Measurements from ENCODE around the gene HMG20A. TPM values are rescaled to one million over a fixed set of nuclear protein-coding genes. Genes with fewer than 3 reads are reported as not detected.

HMG20A gene
- total RNA-seq, 1 donor from 2014 or later = 46.5 TPM

DNA sequence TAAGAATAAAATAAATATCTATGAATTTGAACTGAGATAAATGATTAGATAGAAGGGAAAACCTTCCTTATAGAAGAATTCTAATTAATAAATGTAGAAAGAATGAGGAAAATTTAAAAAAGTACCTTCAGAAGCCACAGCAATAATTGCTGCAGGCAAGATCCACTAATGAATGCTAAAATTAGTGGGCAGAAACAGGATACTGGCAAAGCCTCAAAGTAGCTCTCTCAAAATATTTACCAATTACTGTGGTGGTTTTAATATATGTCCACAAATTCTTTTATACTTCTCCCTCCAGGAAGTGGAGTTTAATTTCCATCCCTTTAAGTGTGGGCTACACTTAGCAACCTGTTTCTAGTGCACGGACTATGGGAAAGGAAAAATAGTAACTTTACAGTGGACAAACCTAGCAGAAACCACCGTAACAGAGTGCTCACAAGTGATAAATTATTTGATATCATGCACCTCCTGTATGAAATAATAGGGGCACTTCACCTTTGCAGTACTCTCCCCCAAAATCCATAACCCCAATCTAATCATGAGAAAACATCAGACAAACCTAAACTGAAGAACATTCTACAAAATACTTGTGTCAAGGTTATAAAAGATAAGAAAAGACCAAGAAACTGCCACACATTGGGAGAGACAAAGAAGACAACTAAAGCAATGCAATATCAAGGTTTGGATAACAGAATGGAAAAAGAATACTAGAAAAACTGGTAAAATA is 7.6 kb upstream of the HMG20A start:
- DNase-seq (ENCODE audit: low spot score) = no peak
- H3K27ac Mint-ChIP-seq = no peak overlapping the region
- peaks cover 38% of the 10 kb centered on the region for H3K4me1 Mint-ChIP-seq (ENCODE audit: low read depth)
- H3K4me3 Mint-ChIP-seq = no peak overlapping the region
- intact Hi-C loops (cut with micrococcal nuclease) = no loop called here
- peaks cover 9% of the 10 kb centered on the region for H3K36me3 Mint-ChIP-seq (ENCODE audit: low read depth)
- no peaks in the 10 kb centered on the region for H3K9me3 Mint-ChIP-seq
- H3K27me3 Mint-ChIP-seq (ENCODE audit: insufficient read depth) = peaks cover 2% of the 10 kb centered on the region

DNA sequence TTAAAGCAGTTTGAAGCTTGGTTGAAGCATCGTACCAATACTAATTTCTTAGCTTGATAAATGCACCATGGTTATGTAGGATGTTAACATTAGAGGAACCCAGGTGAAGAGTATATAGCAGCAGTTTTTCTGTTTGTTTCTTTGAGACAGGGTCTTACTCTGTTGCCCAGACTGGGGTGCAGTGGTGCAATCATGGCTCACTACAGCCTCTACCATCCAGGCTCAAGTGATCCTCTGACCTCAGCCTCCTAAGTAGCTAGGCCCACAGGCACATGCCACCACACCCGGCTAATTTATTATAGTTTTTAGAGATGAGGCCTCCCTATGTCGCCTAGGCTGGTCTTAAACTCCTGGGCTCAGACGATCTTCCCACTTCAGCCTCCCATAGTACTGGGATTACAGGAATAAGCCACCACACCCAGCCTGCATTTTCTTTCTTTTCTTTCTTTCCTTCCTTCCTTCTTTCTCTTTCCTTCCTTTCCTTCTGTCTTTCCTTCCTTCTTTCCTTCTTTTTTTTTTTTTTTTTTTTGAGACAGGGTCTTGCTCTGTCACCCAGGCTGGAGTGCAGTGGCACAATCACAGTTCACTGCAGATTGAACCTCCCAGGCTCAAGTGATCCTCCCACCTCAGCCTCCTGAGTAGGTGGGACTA is 6.9 kb upstream of the HMG20A start:
- Mint-ChIP-seq H3K9me3 (no peaks in the 10 kb centered on the region), H3K27ac (no peak overlapping the region), H3K27me3 (ENCODE audit: insufficient read depth) (peaks cover 2% of the 10 kb centered on the region), H3K36me3 (ENCODE audit: low read depth) (peaks cover 15% of the 10 kb centered on the region), H3K4me3 (no peak overlapping the region), H3K4me1 (ENCODE audit: low read depth) (peaks cover 45% of the 10 kb centered on the region)
- intact Hi-C loops (cut with micrococcal nuclease) = no loop called here
- no peak for DNase-seq (ENCODE audit: low spot score)

DNA sequence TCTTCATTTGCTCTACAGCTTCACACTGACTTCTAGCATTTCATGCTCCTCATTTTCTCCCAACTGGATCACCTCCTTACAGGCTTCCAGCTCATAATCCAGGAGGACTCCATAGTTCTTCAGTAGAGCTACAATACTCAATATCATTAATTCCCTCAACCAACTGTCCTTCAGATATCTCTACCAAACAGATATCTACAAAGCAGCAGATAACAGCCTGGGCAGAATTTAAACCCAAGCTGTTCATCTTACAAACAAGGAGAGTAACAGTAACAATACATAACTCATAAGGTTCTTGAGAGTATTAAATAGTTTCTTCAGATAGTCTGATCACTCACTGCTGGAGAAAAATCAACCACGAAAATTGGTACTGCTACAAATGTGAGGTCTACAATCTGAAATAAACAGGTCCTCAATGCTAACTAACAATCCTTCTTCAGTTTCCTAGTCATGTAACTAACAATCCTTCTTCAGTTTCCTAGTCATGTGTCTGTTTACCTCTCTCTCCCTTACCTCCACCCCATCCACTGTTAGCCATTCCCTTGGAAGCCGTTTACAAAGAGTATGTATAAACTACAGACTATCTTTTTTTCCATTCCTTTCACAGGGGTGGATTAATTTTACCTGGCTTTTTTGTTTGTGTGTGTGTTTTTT is 5.8 kb upstream of the HMG20A start:
- Mint-ChIP-seq H3K36me3 (ENCODE audit: low read depth) (peaks cover 15% of the 10 kb centered on the region), H3K4me1 (ENCODE audit: low read depth) (peaks cover 39% of the 10 kb centered on the region), H3K4me3 (no peak overlapping the region), H3K27ac (no peak overlapping the region), H3K27me3 (ENCODE audit: insufficient read depth) (peaks cover 4% of the 10 kb centered on the region), H3K9me3 (no peaks in the 10 kb centered on the region)
- DNase-seq (ENCODE audit: low spot score) = no peak
- intact Hi-C loops (cut with micrococcal nuclease) = no loop called here

DNA sequence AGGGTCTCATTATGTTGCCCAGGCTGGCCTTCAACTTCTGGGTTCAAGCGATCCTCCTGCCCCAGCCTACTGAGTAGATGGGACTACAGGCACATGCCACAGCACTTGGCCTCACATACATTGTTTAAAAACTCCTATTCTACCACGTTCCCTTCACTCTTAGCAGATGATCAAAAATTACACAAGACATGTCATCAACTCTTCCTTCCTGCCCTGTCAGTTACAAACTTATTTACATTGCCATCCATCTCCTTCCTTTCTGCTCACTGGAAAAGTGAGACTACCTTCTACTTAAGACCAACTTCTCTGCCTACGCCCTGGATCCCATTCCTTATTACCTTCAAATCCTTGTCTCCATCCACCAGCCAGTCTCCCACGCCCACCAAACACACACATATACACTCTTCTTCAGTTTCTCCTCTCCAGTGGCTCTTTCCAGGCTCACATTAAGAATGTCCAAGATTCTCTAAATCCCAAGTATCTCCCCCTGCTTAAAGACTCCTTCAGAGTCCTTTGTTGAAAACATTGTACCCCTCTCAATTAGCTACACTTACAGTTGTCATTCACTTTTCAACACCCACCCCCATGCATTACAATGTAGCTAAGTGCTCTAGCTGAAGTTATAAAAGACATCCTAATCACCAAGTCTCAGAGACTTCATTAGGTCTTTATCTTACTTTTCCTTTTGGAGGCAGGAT is 5.1 kb upstream of the HMG20A start:
- no peak for DNase-seq (ENCODE audit: low spot score)
- H3K4me1 Mint-ChIP-seq (ENCODE audit: low read depth) = peaks cover 34% of the 10 kb centered on the region
- H3K36me3 Mint-ChIP-seq (ENCODE audit: low read depth) = peaks cover 15% of the 10 kb centered on the region
- H3K4me3 Mint-ChIP-seq = no peak overlapping the region
- peaks cover 4% of the 10 kb centered on the region for H3K27me3 Mint-ChIP-seq (ENCODE audit: insufficient read depth)
- intact Hi-C loops (cut with micrococcal nuclease) = no loop called here
- no peak overlapping the region for H3K27ac Mint-ChIP-seq
- H3K9me3 Mint-ChIP-seq = no peaks in the 10 kb centered on the region

DNA sequence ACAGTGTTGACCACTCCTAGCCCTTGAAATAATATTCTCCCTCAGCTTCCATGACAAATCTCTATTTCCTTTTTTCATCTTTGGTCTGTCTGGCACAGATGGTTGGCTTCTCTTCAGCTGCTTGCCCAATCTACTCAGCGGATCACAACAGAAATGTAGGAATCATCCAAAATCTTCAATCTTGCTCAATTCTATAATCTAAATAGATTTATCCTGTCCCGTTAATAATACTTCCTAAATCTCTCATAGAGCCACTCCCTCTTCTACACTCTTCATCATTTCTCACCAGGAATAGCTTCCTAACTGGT is 4.6 kb upstream of the HMG20A start:
- DNase-seq (ENCODE audit: low spot score) = no peak
- H3K4me1 Mint-ChIP-seq (ENCODE audit: low read depth) = peaks cover 34% of the 10 kb centered on the region
- peaks cover 4% of the 10 kb centered on the region for H3K27me3 Mint-ChIP-seq (ENCODE audit: insufficient read depth)
- intact Hi-C loops (cut with micrococcal nuclease) = no loop called here
- no peak overlapping the region for H3K27ac Mint-ChIP-seq
- peaks cover 15% of the 10 kb centered on the region for H3K36me3 Mint-ChIP-seq (ENCODE audit: low read depth)
- no peak overlapping the region for H3K4me3 Mint-ChIP-seq
- no peaks in the 10 kb centered on the region for H3K9me3 Mint-ChIP-seq

DNA sequence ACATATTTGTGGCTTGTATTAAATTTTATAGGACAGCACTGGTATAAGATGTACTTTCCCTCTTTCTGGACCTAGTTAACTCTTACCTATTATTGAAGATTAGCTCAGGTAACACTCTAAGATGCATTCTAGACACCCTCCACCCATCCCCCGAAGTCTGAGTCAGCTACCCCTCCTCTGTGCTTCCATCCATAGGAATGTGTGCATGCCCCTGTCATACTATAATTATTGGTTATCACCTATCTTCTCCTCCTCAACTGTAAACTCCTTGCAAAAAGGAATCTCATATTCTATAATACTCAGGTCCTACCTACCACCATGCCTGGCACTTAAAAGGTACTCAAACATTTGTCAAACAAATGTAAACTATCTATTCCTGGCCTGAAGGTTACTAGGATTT is 3.7 kb upstream of the HMG20A start:
- H3K4me3 Mint-ChIP-seq = no peak overlapping the region
- peaks cover 14% of the 10 kb centered on the region for H3K36me3 Mint-ChIP-seq (ENCODE audit: low read depth)
- H3K27ac Mint-ChIP-seq = no peak overlapping the region
- intact Hi-C loops (cut with micrococcal nuclease) = no loop called here
- H3K9me3 Mint-ChIP-seq = no peaks in the 10 kb centered on the region
- no peak for DNase-seq (ENCODE audit: low spot score)
- peaks cover 42% of the 10 kb centered on the region for H3K4me1 Mint-ChIP-seq (ENCODE audit: low read depth)
- peaks cover 4% of the 10 kb centered on the region for H3K27me3 Mint-ChIP-seq (ENCODE audit: insufficient read depth)

DNA sequence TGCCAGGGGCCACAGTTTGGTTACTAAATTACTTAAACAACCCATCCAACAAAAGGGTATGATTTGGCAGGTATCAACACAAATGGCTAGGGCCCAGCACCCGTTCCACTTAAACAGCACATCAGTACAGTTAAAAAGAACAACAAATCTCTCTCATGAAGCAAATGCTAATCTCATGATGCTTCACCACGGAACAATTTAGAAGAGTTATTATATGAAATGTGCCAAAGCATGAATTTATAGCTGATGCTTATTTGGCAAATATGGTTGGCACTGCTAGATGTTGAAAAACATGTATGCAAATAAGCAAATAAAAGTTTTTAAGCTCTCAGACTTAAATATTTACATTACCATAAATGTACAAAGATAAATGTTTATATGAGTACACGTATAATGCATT is 3.1 kb upstream of the HMG20A start:
- peaks cover 4% of the 10 kb centered on the region for H3K27me3 Mint-ChIP-seq (ENCODE audit: insufficient read depth)
- intact Hi-C loops (cut with micrococcal nuclease) = no loop called here
- DNase-seq (ENCODE audit: low spot score) = no peak
- H3K4me1 Mint-ChIP-seq (ENCODE audit: low read depth) = peaks cover 42% of the 10 kb centered on the region
- H3K36me3 Mint-ChIP-seq (ENCODE audit: low read depth) = peaks cover 12% of the 10 kb centered on the region
- peak overlapping the region; percentile 8 for H3K4me3 Mint-ChIP-seq
- no peaks in the 10 kb centered on the region for H3K9me3 Mint-ChIP-seq
- H3K27ac Mint-ChIP-seq = no peak overlapping the region

DNA sequence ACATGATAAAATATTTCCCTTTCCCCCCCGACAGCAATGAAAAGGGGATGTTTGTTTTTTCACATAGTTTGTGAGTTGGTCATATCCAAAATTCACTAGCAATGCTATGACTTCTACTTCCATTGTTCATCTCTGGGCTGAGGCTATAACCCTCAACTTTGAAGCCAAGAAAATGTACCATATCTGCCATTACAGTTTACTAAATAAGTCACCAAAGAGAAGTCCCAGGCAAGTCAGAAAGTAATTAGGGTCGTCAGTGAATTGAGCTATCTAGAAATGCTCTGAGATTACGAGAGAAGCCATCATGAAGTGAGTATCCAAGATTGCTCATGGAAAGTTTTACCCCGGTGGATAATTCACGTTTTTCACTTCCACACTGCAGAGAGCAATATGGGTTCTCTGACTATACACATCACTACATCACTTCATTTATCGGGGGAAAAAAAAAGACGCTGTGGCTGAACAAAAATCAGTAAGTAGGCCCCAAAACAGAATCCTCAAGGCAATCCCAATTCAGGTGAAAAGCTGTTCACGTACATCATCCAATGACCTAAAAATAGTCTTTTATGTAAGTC is 2.2 kb upstream of the HMG20A start:
- H3K4me3 Mint-ChIP-seq = peak overlapping the region; percentile 97
- peaks cover 45% of the 10 kb centered on the region for H3K4me1 Mint-ChIP-seq (ENCODE audit: low read depth)
- DNase-seq (ENCODE audit: low spot score) = no peak
- no peaks in the 10 kb centered on the region for H3K9me3 Mint-ChIP-seq
- H3K27ac Mint-ChIP-seq = peak overlapping the region; percentile 93
- H3K36me3 Mint-ChIP-seq (ENCODE audit: low read depth) = peaks cover 12% of the 10 kb centered on the region
- peaks cover 4% of the 10 kb centered on the region for H3K27me3 Mint-ChIP-seq (ENCODE audit: insufficient read depth)
- intact Hi-C loops (cut with micrococcal nuclease) = no loop called here

DNA sequence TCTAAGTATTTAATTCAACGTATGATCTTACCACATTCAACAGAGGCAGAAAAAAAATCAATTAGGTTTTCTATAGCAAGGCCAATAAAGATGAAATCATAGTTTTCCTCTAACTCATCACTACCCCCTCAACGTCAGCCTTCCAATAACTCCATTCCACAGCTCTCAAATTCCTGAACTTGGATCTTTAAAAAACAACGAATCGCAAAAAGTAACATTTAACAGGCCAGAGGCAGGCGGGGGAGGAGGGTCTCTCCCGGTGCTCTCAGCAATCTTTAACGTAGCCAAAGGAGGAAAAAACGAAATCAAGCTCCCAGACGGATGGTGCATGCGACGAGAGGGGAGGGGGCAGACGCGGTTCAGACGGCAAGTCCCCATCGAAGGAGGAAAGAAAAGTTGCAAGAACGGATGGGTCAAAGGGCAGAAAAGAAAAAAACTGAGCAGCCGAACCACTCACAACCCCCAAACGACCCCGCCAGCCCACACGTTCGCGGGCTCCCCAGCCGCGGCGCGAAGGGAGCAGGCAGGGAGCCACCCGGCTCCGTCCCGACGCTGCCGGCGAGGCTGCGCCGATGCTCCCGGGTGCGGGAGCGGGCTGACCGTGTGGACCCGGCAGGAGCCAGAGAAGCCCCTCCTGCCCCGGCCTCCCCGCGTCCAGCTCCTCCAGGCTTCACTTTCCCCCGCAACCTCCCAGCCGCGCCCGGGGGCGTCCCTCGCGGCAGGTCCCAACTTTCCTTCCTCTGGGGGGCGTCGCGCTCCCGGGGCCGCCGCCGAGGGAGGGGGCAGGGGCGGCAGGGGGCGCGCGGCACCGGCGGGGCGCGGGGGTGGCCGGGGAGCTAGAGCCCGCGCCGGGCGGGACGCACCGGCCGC is 1.5 kb upstream of the HMG20A start:
- Mint-ChIP-seq H3K27me3 (ENCODE audit: insufficient read depth) (peaks cover 4% of the 10 kb centered on the region), H3K36me3 (ENCODE audit: low read depth) (peaks cover 14% of the 10 kb centered on the region), H3K27ac (peak overlapping the region; percentile 93)

DNA sequence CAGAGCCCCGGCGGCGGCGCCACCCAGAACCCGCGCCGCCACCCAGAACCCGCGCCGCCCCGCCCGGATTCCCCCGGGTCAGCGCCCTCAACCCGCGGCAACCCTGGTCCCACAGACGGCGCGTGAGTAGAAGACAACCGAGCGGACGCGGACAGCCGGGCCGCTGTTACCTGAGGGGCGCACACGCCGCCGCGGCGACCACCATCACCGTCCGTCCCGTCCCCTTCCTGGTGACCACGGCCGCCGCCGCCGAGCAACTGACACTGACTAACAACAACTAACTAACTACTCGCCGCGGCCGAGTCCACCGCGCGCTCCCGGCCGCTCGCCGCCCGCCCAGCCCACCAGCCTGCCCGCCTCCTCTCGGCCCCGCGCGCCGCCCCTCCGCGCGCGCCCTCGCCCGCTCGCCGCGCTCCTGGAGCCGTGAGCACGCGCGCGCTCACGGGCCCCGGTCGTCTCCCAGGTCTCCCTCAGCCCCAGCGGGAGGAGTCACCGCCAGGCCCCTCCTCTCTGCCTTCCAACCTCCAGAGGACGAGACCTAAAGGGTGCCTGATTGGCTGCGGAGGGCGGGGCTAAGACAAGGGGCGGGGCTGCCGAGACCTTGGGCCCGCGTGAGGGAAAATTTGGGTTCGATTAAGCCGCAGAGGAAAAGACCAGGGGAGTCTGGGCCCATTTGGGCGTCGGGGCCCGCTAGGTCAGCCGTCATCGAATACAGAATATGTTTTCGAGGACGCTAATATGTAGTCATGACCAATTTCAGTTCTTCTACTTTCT is 665 bp upstream of the HMG20A start, which contains the start of gene PEAK1:
PEAK1 (minus strand) TSS at position 269 of the 774 bp plus-strand sequence. CDS start 238,178 bp downstream, outside the sequence.
- H3K4me3 Mint-ChIP-seq = peak within 1 kb of the TSS; percentile 99

More for the DNA sequence above, 1.5 kb upstream of the HMG20A start:
- intact Hi-C loops (cut with micrococcal nuclease) = no loop called here
- Mint-ChIP-seq H3K9me3 (no peaks in the 10 kb centered on the region), H3K4me3 (peak overlapping the region; percentile 97), H3K4me1 (ENCODE audit: low read depth) (peaks cover 51% of the 10 kb centered on the region)
- DNase-seq (ENCODE audit: low spot score) = peak; percentile 2

DNA sequence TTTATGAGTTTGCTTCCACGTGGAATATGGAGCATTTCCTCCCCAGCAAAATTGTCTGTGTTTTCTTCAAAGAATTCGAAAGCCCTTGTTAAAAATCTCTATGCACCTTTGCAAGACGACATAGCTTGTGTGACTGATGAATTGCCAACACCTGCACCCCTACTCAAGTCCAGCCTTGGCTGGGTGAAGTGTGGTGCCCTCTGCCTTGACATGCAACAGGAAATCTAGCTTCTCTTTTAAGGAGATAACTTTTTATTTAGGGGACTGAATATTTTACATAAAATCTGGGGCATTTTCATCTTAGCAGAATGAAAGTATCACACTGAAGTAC is 647 bp downstream of the HMG20A start:
- intact Hi-C loops (cut with micrococcal nuclease) = loop anchor here (2.0 to 5.0 kb wide), 4 partner anchors 36 to 419 kb away; partner anchors contain the start of gene TSPAN3
- DNase-seq (ENCODE audit: low spot score) = no peak
- H3K36me3 Mint-ChIP-seq (ENCODE audit: low read depth) = peaks cover 16% of the 10 kb centered on the region
- no peaks in the 10 kb centered on the region for H3K9me3 Mint-ChIP-seq
- H3K4me1 Mint-ChIP-seq (ENCODE audit: low read depth) = peaks cover 71% of the 10 kb centered on the region
- H3K4me3 Mint-ChIP-seq = peak overlapping the region; percentile 99
- peak overlapping the region; percentile 98 for H3K27ac Mint-ChIP-seq
- H3K27me3 Mint-ChIP-seq (ENCODE audit: insufficient read depth) = peaks cover 4% of the 10 kb centered on the region

More for the DNA sequence above, 665 bp upstream of the HMG20A start, which contains the start of gene PEAK1:
- intact Hi-C loops (cut with micrococcal nuclease) = loop anchor here (1.0 to 5.0 kb wide), 10 partner anchors 10 to 515 kb away; partner anchors contain the start of genes RCN2, SCAPER and TSPAN3
- peak; percentile 98 for DNase-seq (ENCODE audit: low spot score)
- no peaks in the 10 kb centered on the region for H3K9me3 Mint-ChIP-seq
- peaks cover 60% of the 10 kb centered on the region for H3K4me1 Mint-ChIP-seq (ENCODE audit: low read depth)
- peaks cover 15% of the 10 kb centered on the region for H3K36me3 Mint-ChIP-seq (ENCODE audit: low read depth)
- H3K27me3 Mint-ChIP-seq (ENCODE audit: insufficient read depth) = peaks cover 4% of the 10 kb centered on the region
- H3K27ac Mint-ChIP-seq = peak within 1 kb of the TSS; percentile 98
